ENCODE data around the gene ZNF697.

- TF ChIP-seq CTCF (IDR thresholded peaks at IDR 0.05) (no peak), REST (IDR thresholded peaks at IDR 0.05; ENCODE audit: insufficient read depth in 1 of 2, low read depth in 2 of 2, low read length in 1 of 2) (no peak), POLR2AphosphoS5 (IDR thresholded peaks at IDR 0.05; ENCODE audit: low read depth, low read length) (no peak), TCF7L2 (IDR thresholded peaks at IDR 0.05; ENCODE audit: low read depth, low read length) (no peak)
Observed at GRCh38 chr1:119646521-119647227, 1.4 kb downstream of the ZNF697 start.

Data from Panc1 (cell line).